Lower leg skin (tissue), 3 donors: ENCODE measurements around the gene SLC6A1.

Experiments
- CTCF ChIP-seq, 3 donors: fragments of 450-650 bp; IDR thresholded peaks; one replicate each; pipeline ENCODE4 v1.5.1; 2016; ENCODE audit warnings: antibody characterized with exemption in 3 of 3, mild to moderate bottlenecking in 3 of 3, moderate library complexity in 2 of 3
- POLR2A ChIP-seq, 2 donors: fragments of 450-650 bp; IDR thresholded peaks; one replicate each; pipeline ENCODE4 v1.6.1; 2016 to 2017; ENCODE audit warnings: antibody characterized with exemption in 2 of 2, mild to moderate bottlenecking in 1 of 2, moderate library complexity in 1 of 2

GRCh38 chr3:10977892-10978510, 14.5 kb upstream of the SLC6A1 start:
- TF ChIP-seq CTCF (IDR thresholded peaks at IDR 0.05) (no peak), POLR2A (IDR thresholded peaks at IDR 0.05) (no peak)
